HEK293 (cell line): Measurements from ENCODE around the gene SPIC.

Source experiments
- CTCF ChIP-seq: fragments of 450-650 bp; formaldehyde crosslinking; IDR thresholded peaks from 2 replicates; pipeline ENCODE4 v1.5.1; 2016; ENCODE audit warnings: missing biosample characterization, missing genetic modification characterization
- ELK4 ChIP-seq: IDR thresholded peaks from 2 replicates; pipeline ENCODE4 v1.6.1; 2011; ENCODE audit warnings: mild to moderate bottlenecking, low read depth, low read length, borderline replicate concordance
- REST ChIP-seq: fragments of 450-650 bp; formaldehyde crosslinking; IDR thresholded peaks from 2 replicates; pipeline ENCODE4 v1.5.1; 2016; ENCODE audit warnings: missing biosample characterization, missing genetic modification characterization
- SALL2 ChIP-seq: fragments of 450-650 bp; formaldehyde crosslinking; IDR thresholded peaks from 2 replicates; pipeline ENCODE4 v1.5.0; 2017; ENCODE audit warnings: missing biosample characterization, mild to moderate bottlenecking, missing genetic modification characterization, borderline replicate concordance
- YY1 ChIP-seq: fragments of 450-650 bp; formaldehyde crosslinking; IDR thresholded peaks from 2 replicates; pipeline ENCODE4 v1.5.1; 2018; ENCODE audit warnings: missing biosample characterization, missing genetic modification characterization
- ZNF449 ChIP-seq: fragments of 450-650 bp; formaldehyde crosslinking; IDR thresholded peaks from 2 replicates; pipeline ENCODE4 v1.5.1; 2017; ENCODE audit warnings: missing biosample characterization, mild to moderate bottlenecking, missing genetic modification characterization, moderate library complexity
- ZNF501 ChIP-seq: fragments of 450-650 bp; formaldehyde crosslinking; IDR thresholded peaks from 2 replicates; pipeline ENCODE4 v1.5.1; 2016; ENCODE audit warnings: missing biosample characterization, missing genetic modification characterization
- ZNF776 ChIP-seq: fragments of 450-650 bp; formaldehyde crosslinking; IDR thresholded peaks from 2 replicates; pipeline ENCODE4 v1.5.0; 2017; ENCODE audit warnings: missing biosample characterization, missing genetic modification characterization, borderline replicate concordance
- ZNF785 ChIP-seq: fragments of 450-650 bp; formaldehyde crosslinking; IDR thresholded peaks from 2 replicates; pipeline ENCODE4 v1.5.1; 2016; ENCODE audit warnings: missing biosample characterization, missing genetic modification characterization

- TF ChIP-seq CTCF (tag by site-specific recombination) (no peak), REST (tag by site-specific recombination) (no peak), ZNF785 (tag by site-specific recombination) (no peak), SALL2 (no peak), ELK4 (no peak), ZNF501 (no peak), YY1 (tag by site-specific recombination) (no peak), ZNF776 (tag by site-specific recombination) (no peak), ZNF449 (tag by site-specific recombination) (no peak)
Observed at GRCh38 chr12:101521136-101521535, 46.0 kb downstream of the SPIC start.
